Esophagus muscularis mucosa (tissue), 4 donors: Measurements from ENCODE around the gene MANSC1. TPM values are rescaled to one million over a fixed set of nuclear protein-coding genes. Genes with fewer than 3 reads are reported as not detected.

Source experiments
- DNase-seq: peaks from one replicate; pipeline ENCODE4 v3.0.0-alpha.2; 2017; ENCODE audit errors: extremely low spot score
- H3K27ac ChIP-seq, 4 donors: fragments of 200-600 bp; sonication (generic); replicated peaks in 1 of 4; 1 replicate in 3 of 4; 2 replicates in 1 of 4; pipeline ENCODE4 v1.5.1; 2016 to 2019; ENCODE audit warnings: mild to moderate bottlenecking in 1 of 4
- H3K27me3 ChIP-seq, 4 donors: fragments of 200-600 bp; sonication (generic); one replicate each; pipeline versions ENCODE4 v1.5.1 to v1.6.0; 2016 to 2019
- H3K36me3 ChIP-seq, 4 donors: fragments of 200-600 bp; sonication (generic); one replicate each; pipeline ENCODE4 v1.5.1; 2016 to 2019
- H3K4me1 ChIP-seq, 4 donors: fragments of 200-600 bp; sonication (generic); one replicate each; pipeline ENCODE4 v1.5.1; 2016 to 2019
- H3K4me3 ChIP-seq, 4 donors: fragments of 200-600 bp; sonication (generic); 1 replicate in 2 of 4; 2 replicates in 2 of 4; pipeline ENCODE4 v1.5.1; 2016 to 2019; ENCODE audit warnings: mild to moderate bottlenecking in 4 of 4, moderate library complexity in 1 of 4
- H3K9me3 ChIP-seq, 4 donors: fragments of 200-600 bp; sonication (generic); 1 replicate in 3 of 4; 2 replicates in 1 of 4; pipeline ENCODE4 v1.5.1; 2016 to 2019
- CTCF ChIP-seq, 3 experiments: fragments of 200-600 bp in 2 of 3; fragments of 450-650 bp in 1 of 3; sonication (generic) in 2 of 3; IDR thresholded peaks; one replicate each; pipeline ENCODE4 v1.5.1; 2017 to 2019; ENCODE audit warnings: antibody characterized with exemption in 3 of 3, mild to moderate bottlenecking in 2 of 3, moderate library complexity in 1 of 3
- EP300 ChIP-seq: sonication (generic); formaldehyde crosslinking; IDR thresholded peaks from one replicate; pipeline ENCODE4 v1.6.1; 2017; ENCODE audit warnings: antibody characterized with exemption
- POLR2A ChIP-seq: fragments of 450-650 bp; IDR thresholded peaks from one replicate; pipeline ENCODE4 v1.6.1; 2017; ENCODE audit warnings: antibody characterized with exemption, moderate library complexity, mild to moderate bottlenecking, low read depth
- POLR2AphosphoS5 ChIP-seq, 2 donors: sonication (generic); formaldehyde crosslinking; IDR thresholded peaks; one replicate each; pipeline ENCODE4 v1.6.1; 2017; ENCODE audit warnings: antibody characterized with exemption in 2 of 2
- WGBS: methylation state at CpG from one replicate; pipeline ENCODE4 v1.1.5; 2018; 5-methylcytosine and 5-hydroxymethylcytosine counted together
- intact Hi-C: fragments of 100-400 bp; cut with DNase I; formaldehyde crosslinking; loops from one replicate; pipeline ENCODE4 v1.15.1; 2023
- total RNA-seq, 4 donors: library from RNA; depleted of rRNA; stranded (reverse); fragments of >200 nt; gene quantifications; one replicate each; pipeline versions ENCODE4 v1.1.0 to v1.2.1, GENCODE V29; 2016

The MANSC1 gene
- total RNA-seq, 4 donors from 2014 or later: 15.9 to 22.9 (median 19.9) TPM

DNA sequence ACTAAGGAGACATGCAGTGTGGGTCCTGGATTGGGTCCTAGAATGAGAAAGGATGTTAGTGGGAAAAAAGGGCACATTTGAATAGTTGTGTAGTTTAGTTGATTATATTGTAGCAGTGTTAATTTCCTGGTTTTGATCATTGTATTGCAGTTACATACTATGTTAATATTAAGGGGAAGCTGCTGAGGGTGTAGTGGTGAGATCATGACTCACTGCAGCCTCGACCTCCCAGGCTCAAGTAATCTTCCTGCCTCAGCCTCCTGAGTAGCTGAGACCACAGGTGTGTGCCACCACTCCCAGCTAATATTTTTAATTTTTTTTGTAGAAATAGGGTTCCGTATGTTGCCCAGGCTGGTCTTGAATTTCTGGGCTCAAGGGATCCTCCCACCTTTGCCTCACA lies 28.6 kb upstream of the MANSC1 start:
- Histone ChIP-seq H3K36me3 (no peaks in the 10 kb centered on the region), H3K9me3 (no peaks in the 10 kb centered on the region), H3K27ac (no peak overlapping the region), H3K27me3 (no peaks in the 10 kb centered on the region), H3K4me1 (peaks cover 0 to 12% (median 10%) of the 10 kb centered on the region in 4 donors), H3K4me3 (no peak overlapping the region)
- intact Hi-C loops: loop anchor here (5.0 kb wide), 1 partner anchor 279 kb away; no protein-coding TSS in a partner anchor
- 88% methylated on average over 2 of the region's 2 CpGs for WGBS
- no peak for DNase-seq
- TF ChIP-seq POLR2A (no peak), POLR2AphosphoS5 (IDR thresholded peaks at IDR 0.05) (no peak), CTCF (IDR thresholded peaks at IDR 0.05) (no peak), EP300 (no peak)

GRCh38 chr12:12376646-12377448 lies 26.8 kb upstream of the MANSC1 start:
- no peaks in the 10 kb centered on the region for H3K9me3 ChIP-seq
- no peak overlapping the region for H3K4me3 ChIP-seq
- peaks cover 0 to 12% (median 10%) of the 10 kb centered on the region in 4 donors for H3K4me1 ChIP-seq
- no peak overlapping the region for H3K27ac ChIP-seq
- H3K27me3 ChIP-seq: no peaks in the 10 kb centered on the region
- peak; percentile 70 to 75 (median 73) for TF ChIP-seq CTCF (IDR thresholded peaks at IDR 0.05)
- no peak for TF ChIP-seq EP300
- 82% methylated on average over 12 of the region's 12 CpGs for WGBS
- peaks cover 0 to 15% (median 2%) of the 10 kb centered on the region in 4 donors for H3K36me3 ChIP-seq
- no peak for DNase-seq
- intact Hi-C loops: loop anchor here (1.0 to 5.0 kb wide), 4 partner anchors 14 to 328 kb away; no protein-coding TSS in a partner anchor

GRCh38 chr12:12372946-12373722 lies 23.1 kb upstream of the MANSC1 start:
- intact Hi-C loops: no loop called here
- no peak for DNase-seq
- no peak overlapping the region for H3K27ac ChIP-seq
- H3K36me3 ChIP-seq: peaks cover 0 to 23% (median 2%) of the 10 kb centered on the region in 4 donors
- no peak for TF ChIP-seq EP300
- TF ChIP-seq CTCF (IDR thresholded peaks at IDR 0.05): no peak
- TF ChIP-seq POLR2AphosphoS5 (IDR thresholded peaks at IDR 0.05): no peak
- TF ChIP-seq POLR2A: no peak
- H3K4me1 ChIP-seq: peaks cover 0 to 10% (median 2%) of the 10 kb centered on the region in 4 donors
- WGBS: 94% methylated on average over 4 of the region's 4 CpGs
- no peak overlapping the region for H3K4me3 ChIP-seq
- H3K9me3 ChIP-seq: no peaks in the 10 kb centered on the region
- H3K27me3 ChIP-seq: no peaks in the 10 kb centered on the region

GRCh38 chr12:12367482-12367998 lies 17.5 kb upstream of the MANSC1 start:
- Histone ChIP-seq H3K36me3 (peaks cover 0 to 31% (median 11%) of the 10 kb centered on the region in 4 donors), H3K4me3 (no peak overlapping the region), H3K9me3 (no peaks in the 10 kb centered on the region), H3K4me1 (peaks cover 5 to 22% (median 18%) of the 10 kb centered on the region in 4 donors), H3K27ac (no peak overlapping the region), H3K27me3 (no peaks in the 10 kb centered on the region)
- WGBS: 92% methylated on average over 4 of the region's 4 CpGs
- no peak for DNase-seq
- TF ChIP-seq POLR2AphosphoS5 (IDR thresholded peaks at IDR 0.05) (no peak), CTCF (IDR thresholded peaks at IDR 0.05) (no peak), POLR2A (no peak), EP300 (no peak)
- intact Hi-C loops: no loop called here
